ENCODE results near the gene ACOXL.

The ACOXL gene

DNA sequence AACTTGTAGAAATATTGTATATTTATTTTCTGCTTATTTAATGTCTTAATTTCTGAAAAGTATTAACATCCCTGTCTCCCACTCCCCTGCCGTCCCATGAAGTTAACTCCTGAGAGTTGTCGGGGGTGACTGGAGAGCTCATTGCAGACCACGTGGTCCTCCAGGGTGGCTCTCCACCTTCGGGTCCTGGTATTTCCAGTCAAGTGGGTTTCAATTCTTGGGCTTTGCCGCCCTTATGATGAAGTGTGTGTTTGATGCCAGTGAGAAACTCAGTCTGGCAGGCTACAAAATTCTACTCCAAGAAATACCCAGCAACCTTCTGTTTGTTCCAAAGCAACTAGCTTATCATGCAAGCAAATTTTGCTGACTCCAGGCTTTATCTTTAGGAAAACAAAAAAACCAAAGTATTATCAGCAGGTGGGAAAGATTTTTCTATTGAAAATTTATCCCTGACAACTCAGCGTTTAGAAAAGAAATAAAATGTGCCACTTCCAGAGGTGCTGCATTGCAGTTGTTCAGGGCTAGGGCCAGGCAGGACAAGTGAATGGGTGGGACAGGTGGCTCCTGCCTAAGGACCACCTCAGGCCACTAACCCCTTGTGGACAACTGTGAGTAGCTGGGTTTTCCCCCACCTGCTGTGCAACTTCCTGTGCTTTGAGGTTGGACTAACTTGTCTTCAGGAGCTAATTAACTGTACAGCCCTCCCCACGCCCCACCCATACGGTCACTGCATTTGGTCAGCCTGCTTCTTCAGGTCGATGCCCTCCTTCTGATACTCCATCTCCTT, 434.9 kb downstream of the ACOXL start:
- no peak for DNase-seq (ENCODE audit: low read depth)
- TF ChIP-seq, protein P1, sequence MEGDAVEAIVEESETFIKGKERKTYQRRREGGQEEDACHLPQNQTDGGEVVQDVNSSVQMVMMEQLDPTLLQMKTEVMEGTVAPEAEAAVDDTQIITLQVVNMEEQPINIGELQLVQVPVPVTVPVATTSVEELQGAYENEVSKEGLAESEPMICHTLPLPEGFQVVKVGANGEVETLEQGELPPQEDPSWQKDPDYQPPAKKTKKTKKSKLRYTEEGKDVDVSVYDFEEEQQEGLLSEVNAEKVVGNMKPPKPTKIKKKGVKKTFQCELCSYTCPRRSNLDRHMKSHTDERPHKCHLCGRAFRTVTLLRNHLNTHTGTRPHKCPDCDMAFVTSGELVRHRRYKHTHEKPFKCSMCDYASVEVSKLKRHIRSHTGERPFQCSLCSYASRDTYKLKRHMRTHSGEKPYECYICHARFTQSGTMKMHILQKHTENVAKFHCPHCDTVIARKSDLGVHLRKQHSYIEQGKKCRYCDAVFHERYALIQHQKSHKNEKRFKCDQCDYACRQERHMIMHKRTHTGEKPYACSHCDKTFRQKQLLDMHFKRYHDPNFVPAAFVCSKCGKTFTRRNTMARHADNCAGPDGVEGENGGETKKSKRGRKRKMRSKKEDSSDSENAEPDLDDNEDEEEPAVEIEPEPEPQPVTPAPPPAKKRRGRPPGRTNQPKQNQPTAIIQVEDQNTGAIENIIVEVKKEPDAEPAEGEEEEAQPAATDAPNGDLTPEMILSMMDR (IDR thresholded peaks at IDR 0.05; ENCODE audit: low read depth, low read length, missing control alignments): no peak

DNA sequence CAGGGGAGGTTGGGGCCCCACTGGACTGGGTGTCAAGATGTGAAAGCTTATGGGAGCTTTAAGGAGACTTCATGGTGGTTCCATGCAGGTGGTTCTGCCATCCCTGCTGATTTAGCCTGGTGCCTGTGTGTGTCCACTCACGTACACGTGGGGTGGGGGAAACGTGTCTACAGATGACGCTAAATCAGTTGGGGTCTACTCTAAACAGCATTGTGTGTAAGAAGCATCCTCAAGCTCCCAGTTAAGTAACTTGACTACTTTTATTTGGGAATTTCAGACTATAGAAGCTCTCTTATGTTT, 435.4 kb downstream of the ACOXL start:
- no peak overlapping the region for H3K4me3 ChIP-seq (ENCODE audit: low read depth, low read length)
- no peak for DNase-seq (ENCODE audit: low read depth)
- TF ChIP-seq, protein P1 (IDR thresholded peaks at IDR 0.05; ENCODE audit: low read depth, low read length, missing control alignments): no peak

More for the DNA sequence above, 434.9 kb downstream of the ACOXL start:
- no peak overlapping the region for H3K4me3 ChIP-seq (ENCODE audit: low read depth, low read length)
